Neuronal stem cell (in vitro differentiated cells): Measurements from ENCODE around the gene COPG2.

Experiments
- DNase-seq: peaks from one replicate; pipeline ENCODE4 v3.0.0-alpha.2; 2013; ENCODE audit warnings: low spot score
- H2AFZ ChIP-seq: one replicate; pipeline ENCODE4 v1.6.1; 2013; ENCODE audit warnings: mild to moderate bottlenecking, low read length, inconsistent platforms
- H2AK5ac ChIP-seq: 2 replicates; pipeline ENCODE4 v1.6.1; 2013; ENCODE audit warnings: low read depth, mild to moderate bottlenecking, inconsistent platforms, low read length, moderate library complexity, mixed read lengths
- H2BK120ac ChIP-seq: 2 replicates; pipeline ENCODE4 v1.6.1; 2013; ENCODE audit warnings: low read depth, mild to moderate bottlenecking, inconsistent platforms, low read length, moderate library complexity, mixed read lengths
- H2BK12ac ChIP-seq: one replicate; pipeline ENCODE4 v1.6.1; 2013; ENCODE audit warnings: low read length, inconsistent platforms
- H2BK15ac ChIP-seq: 2 replicates; pipeline ENCODE4 v1.6.1; 2013; ENCODE audit warnings: mild to moderate bottlenecking, low read length, inconsistent platforms, mixed read lengths
- H2BK5ac ChIP-seq: one replicate; pipeline ENCODE4 v1.6.1; 2013; ENCODE audit warnings: inconsistent platforms, mild to moderate bottlenecking, low read length, moderate library complexity
- H3K14ac ChIP-seq: one replicate; pipeline ENCODE4 v1.6.1; 2013; ENCODE audit warnings: low read length, inconsistent platforms
- H3K18ac ChIP-seq: 2 replicates; pipeline ENCODE4 v1.6.1; 2013; ENCODE audit warnings: low read length, inconsistent platforms
- H3K23ac ChIP-seq: 2 replicates; pipeline ENCODE4 v1.6.1; 2013; ENCODE audit warnings: low read depth, mild to moderate bottlenecking, mixed read lengths, low read length, inconsistent platforms; ENCODE audit not compliant: poor library complexity
- H3K27ac ChIP-seq: replicated peaks from 3 replicates; pipeline ENCODE4 v1.5.1; 2013; ENCODE audit warnings: low read length, inconsistent platforms
- H3K27me3 ChIP-seq, 3 experiments: 2 replicates each; pipeline ENCODE4 v1.6.1; 2013; ENCODE audit warnings: low read length in 3 of 3, mild to moderate bottlenecking in 2 of 3, inconsistent platforms in 1 of 3, low read depth in 1 of 3, mixed read lengths in 1 of 3, moderate library complexity in 1 of 3; ENCODE audit not compliant: control insufficient read depth in 3 of 3, insufficient read depth in 3 of 3
- H3K36me3 ChIP-seq, 2 donors: replicated peaks in 1 of 2; 2 replicates each; pipeline ENCODE4 v1.6.1; 2013; ENCODE audit warnings: low read length in 2 of 2; ENCODE audit not compliant: control insufficient read depth in 2 of 2, insufficient read depth in 2 of 2
- H3K4ac ChIP-seq: 2 replicates; pipeline ENCODE4 v1.6.1; 2013; ENCODE audit warnings: inconsistent platforms, mild to moderate bottlenecking, low read length, moderate library complexity
- H3K4me1 ChIP-seq, 2 donors: 1 replicate in 1 of 2; 2 replicates in 1 of 2; pipeline ENCODE4 v1.6.1; 2013; ENCODE audit warnings: low read length in 2 of 2, low read depth in 1 of 2; ENCODE audit not compliant: control insufficient read depth in 2 of 2, insufficient read depth in 1 of 2
- H3K4me2 ChIP-seq: one replicate; pipeline ENCODE4 v1.6.1; 2013; ENCODE audit warnings: mild to moderate bottlenecking, low read length, inconsistent platforms; ENCODE audit not compliant: insufficient read depth, poor library complexity, severe bottlenecking
- H3K4me3 ChIP-seq, 2 donors: 2 replicates each; pipeline ENCODE4 v1.5.1; 2013; ENCODE audit warnings: low read length in 2 of 2, mild to moderate bottlenecking in 2 of 2, inconsistent platforms in 1 of 2, moderate library complexity in 1 of 2
- H3K79me1 ChIP-seq: one replicate; pipeline ENCODE4 v1.6.1; 2013; ENCODE audit warnings: low read depth, mild to moderate bottlenecking, inconsistent platforms, low read length, moderate library complexity
- H3K9ac ChIP-seq: one replicate; pipeline ENCODE4 v1.6.1; 2013; ENCODE audit warnings: mild to moderate bottlenecking, low read depth, low read length, inconsistent platforms; ENCODE audit not compliant: poor library complexity
- H3K9me3 ChIP-seq, 2 donors: replicated peaks in 1 of 2; 2 replicates each; pipeline versions ENCODE3 to v1.6.1; 2013; ENCODE audit warnings: low read length in 2 of 2, mild to moderate bottlenecking in 2 of 2, inconsistent platforms in 1 of 2, low read depth in 1 of 2, mixed read lengths in 1 of 2, moderate library complexity in 1 of 2; ENCODE audit not compliant: control insufficient read depth in 2 of 2, insufficient read depth in 1 of 2
- H4K8ac ChIP-seq: one replicate; pipeline ENCODE4 v1.6.1; 2013; ENCODE audit warnings: low read depth, mild to moderate bottlenecking, inconsistent platforms, low read length, moderate library complexity
- H4K91ac ChIP-seq: one replicate; pipeline ENCODE4 v1.6.1; 2013; ENCODE audit warnings: low read length, low read depth, mild to moderate bottlenecking, inconsistent platforms; ENCODE audit not compliant: poor library complexity
- WGBS, 2 donors: extraction: QIAGEN DNeasy Blood & Tissue Kit; methylation state at CpG; one replicate each; pipeline ENCODE4 v1.1.7; 2013; ENCODE audit warnings: missing lambda C conversion rate in 2 of 2, mixed read lengths in 1 of 2; ENCODE audit not compliant: insufficient read length in 2 of 2, insufficient replicate concordance in 1 of 2; ENCODE audit errors: extremely low coverage in 2 of 2; 5-methylcytosine and 5-hydroxymethylcytosine counted together

COPG2 gene

DNA sequence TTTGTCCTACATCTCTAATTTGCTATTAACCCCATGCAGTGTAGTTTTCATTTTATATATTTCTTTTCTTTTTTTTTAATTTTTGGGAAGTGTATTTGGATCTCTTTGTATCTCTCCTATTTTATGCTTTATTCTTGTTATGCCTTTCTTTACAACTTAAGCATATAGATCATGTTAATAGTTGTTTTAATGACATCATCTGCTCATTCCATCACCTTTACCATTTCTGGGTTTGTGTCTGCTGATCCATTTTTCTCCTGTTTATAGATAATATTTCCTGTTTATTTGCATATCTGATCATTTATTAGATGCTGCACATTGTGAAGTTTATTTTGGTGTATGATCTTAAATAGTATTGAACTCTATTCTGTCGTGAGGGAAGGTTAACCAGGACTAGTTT lies 13.7 kb downstream of the COPG2 start:
- Histone ChIP-seq H3K9ac (no peak overlapping the region), H3K27ac (no peak overlapping the region), H3K27me3 (no peaks in the 10 kb centered on the region), H2AK5ac (no peak overlapping the region), H2BK12ac (no peak overlapping the region), H3K36me3 (peaks cover 0 to 82% of the 10 kb centered on the region in 2 donors), H3K4me1 (no peaks in the 10 kb centered on the region), H3K4me2 (no peak overlapping the region), H3K23ac (no peak overlapping the region), H3K4me3 (no peak overlapping the region), H2AFZ (no peak overlapping the region), H2BK15ac (no peak overlapping the region), H3K14ac (no peak overlapping the region), H3K9me3 (peaks cover 0 to 15% of the 10 kb centered on the region in 2 donors), H3K4ac (no peak overlapping the region), H4K91ac (no peak overlapping the region), H3K18ac (no peak overlapping the region), H3K79me1 (no peaks in the 10 kb centered on the region), H4K8ac (no peak overlapping the region), H2BK120ac (no peak overlapping the region), H2BK5ac (no peak overlapping the region)
- no peak for DNase-seq
- no CpG with 5 or more reads among the region's 1 CpG for WGBS, 2 donors

DNA sequence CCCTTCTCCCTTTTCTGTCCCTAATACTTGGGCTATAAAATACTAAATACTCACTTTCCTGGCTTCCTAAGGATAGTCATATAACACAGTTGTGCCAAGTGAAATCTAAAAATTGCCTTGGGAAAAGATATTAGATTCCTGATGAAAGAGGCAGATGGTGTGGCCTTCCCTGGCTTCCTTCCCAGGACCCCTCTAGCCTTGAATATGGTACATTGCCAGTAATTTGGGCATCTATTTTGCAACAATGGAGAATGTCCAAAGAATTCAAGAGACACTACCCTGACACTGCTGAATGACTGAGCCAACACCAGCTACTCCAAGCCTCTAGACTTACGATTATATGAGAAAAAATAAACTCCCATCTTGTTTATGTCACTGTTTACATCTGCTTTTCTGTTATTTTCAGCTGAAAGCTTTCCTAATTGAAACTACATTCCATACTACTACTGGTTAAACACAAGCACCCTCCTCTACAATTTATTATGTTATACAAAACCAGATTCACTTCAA lies 17.9 kb downstream of the COPG2 start:
- H2BK5ac ChIP-seq, result no peak overlapping the region
- H3K14ac ChIP-seq, result no peak overlapping the region
- no peak overlapping the region for H2BK12ac ChIP-seq
- H2AFZ ChIP-seq, result no peak overlapping the region
- H2BK15ac ChIP-seq, result no peak overlapping the region
- H3K4me2 ChIP-seq, result no peak overlapping the region
- H3K4me1 ChIP-seq, result no peaks in the 10 kb centered on the region
- H3K79me1 ChIP-seq, result no peaks in the 10 kb centered on the region
- no peak overlapping the region for H3K23ac ChIP-seq
- DNase-seq, result no peak
- H3K9me3 ChIP-seq, result peaks cover 0 to 40% of the 10 kb centered on the region in 2 donors
- no peak overlapping the region for H4K8ac ChIP-seq
- H3K4me3 ChIP-seq, result no peak overlapping the region
- H4K91ac ChIP-seq, result no peak overlapping the region
- peaks cover 5 to 82% of the 10 kb centered on the region in 2 donors for H3K36me3 ChIP-seq
- H3K27ac ChIP-seq, result no peak overlapping the region
- H3K9ac ChIP-seq, result no peak overlapping the region
- no peak overlapping the region for H2AK5ac ChIP-seq
- no peak overlapping the region for H3K4ac ChIP-seq
- WGBS, 2 donors, result no CpG with 5 or more reads among the region's 1 CpG
- no peak overlapping the region for H3K18ac ChIP-seq
- no peaks in the 10 kb centered on the region for H3K27me3 ChIP-seq
- H2BK120ac ChIP-seq, result no peak overlapping the region

DNA sequence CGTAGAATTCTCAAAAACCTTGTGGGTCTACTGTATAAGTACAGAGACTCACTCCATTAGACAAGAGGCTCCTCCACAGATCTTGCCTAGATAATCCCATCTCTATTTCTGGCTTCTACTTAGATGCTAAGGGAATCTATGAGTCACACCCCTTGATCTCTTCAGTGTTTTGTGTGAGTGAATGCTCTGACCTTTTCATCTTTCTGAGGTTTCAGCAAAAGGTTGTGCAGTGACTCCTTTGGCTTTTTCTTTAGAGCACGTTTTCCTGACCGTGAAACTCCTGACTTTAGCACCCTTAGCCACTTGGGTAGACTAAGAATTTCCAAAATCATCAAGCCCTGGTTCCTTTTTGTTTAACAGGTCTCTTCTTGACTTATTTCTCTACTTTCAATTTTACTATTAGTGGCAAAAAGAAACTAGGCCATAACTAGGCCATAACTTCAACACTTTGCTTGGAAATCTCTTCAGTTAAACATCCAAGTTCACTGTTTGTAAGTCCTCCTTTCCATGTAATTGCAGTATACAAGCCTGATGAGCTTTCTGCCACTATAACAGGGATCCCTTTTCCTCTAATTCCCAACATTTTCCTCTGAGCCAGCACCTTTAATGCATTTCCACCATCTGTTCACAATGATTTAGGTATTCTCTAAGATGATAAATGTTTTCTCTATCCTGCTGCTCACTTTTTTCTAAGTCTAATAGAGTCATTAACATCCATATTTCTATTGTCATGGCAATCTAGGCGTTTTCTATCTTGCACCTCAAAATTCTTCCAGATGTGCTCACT lies 19.4 kb downstream of the COPG2 start:
- Histone ChIP-seq H2AFZ (no peak overlapping the region), H2BK15ac (no peak overlapping the region), H3K27ac (no peak overlapping the region), H2AK5ac (no peak overlapping the region), H3K79me1 (no peaks in the 10 kb centered on the region), H3K9ac (no peak overlapping the region), H4K91ac (no peak overlapping the region), H3K4me3 (no peak overlapping the region), H3K14ac (no peak overlapping the region), H3K4me2 (no peak overlapping the region), H4K8ac (no peak overlapping the region), H3K18ac (no peak overlapping the region), H3K4ac (no peak overlapping the region), H3K36me3 (peaks cover 8 to 84% of the 10 kb centered on the region in 2 donors), H2BK12ac (no peak overlapping the region), H2BK5ac (no peak overlapping the region), H3K9me3 (peaks cover 0 to 40% of the 10 kb centered on the region in 2 donors), H2BK120ac (no peak overlapping the region), H3K23ac (no peak overlapping the region), H3K27me3 (no peaks in the 10 kb centered on the region), H3K4me1 (no peaks in the 10 kb centered on the region)
- no CpG with 5 or more reads among the region's 4 CpGs for WGBS, 2 donors
- no peak for DNase-seq

DNA sequence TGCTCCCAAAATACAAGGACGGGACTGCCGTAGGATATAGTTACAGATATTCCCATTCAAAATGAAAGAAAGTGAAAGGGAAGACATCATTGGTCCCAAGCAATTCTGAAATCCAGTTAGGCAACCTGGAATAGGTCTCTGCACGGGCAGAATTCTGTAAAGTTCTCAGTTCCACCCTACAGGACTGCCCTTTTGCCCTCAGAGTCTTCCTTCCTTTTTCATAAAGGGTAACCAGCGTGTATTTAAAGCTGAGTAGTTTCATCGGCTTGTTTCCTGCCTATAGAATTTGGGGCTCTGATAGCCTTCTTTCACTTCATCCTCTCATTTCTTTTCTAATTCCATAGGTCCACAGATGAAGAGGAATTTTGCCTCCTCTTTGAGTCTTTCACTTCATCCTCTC lies 20.0 kb downstream of the COPG2 start:
- no CpG with 5 or more reads among the region's 5 CpGs for WGBS, 2 donors
- Histone ChIP-seq H3K14ac (no peak overlapping the region), H3K18ac (no peak overlapping the region), H3K4me2 (no peak overlapping the region), H2BK12ac (no peak overlapping the region), H3K4ac (no peak overlapping the region), H3K4me3 (no peak overlapping the region), H2BK5ac (no peak overlapping the region), H2AFZ (no peak overlapping the region), H3K9ac (no peak overlapping the region), H3K27ac (no peak overlapping the region), H3K79me1 (no peaks in the 10 kb centered on the region), H3K36me3 (peaks cover 8 to 83% of the 10 kb centered on the region in 2 donors), H3K27me3 (no peaks in the 10 kb centered on the region), H4K91ac (no peak overlapping the region), H2BK120ac (no peak overlapping the region), H3K23ac (no peak overlapping the region), H2BK15ac (no peak overlapping the region), H3K9me3 (peaks cover 0 to 39% of the 10 kb centered on the region in 2 donors), H3K4me1 (no peaks in the 10 kb centered on the region), H4K8ac (no peak overlapping the region), H2AK5ac (no peak overlapping the region)
- DNase-seq, result no peak
